Stimulated activated CD4-positive, alpha-beta T cell treated with anti-CD3 and anti-CD28 coated beads, Interleukin-12 subunit alpha, Interleukin-12 subunit beta, amount 100 ng/mL, for 4 hours (primary cell): Measurements from ENCODE around the gene FOXO6.

Experiments used
- DNase-seq: peaks from one replicate; pipeline ENCODE4 v3.0.0-alpha.2; 2020

Gene FOXO6

GRCh38 chr1:41386196-41386663 is 25.0 kb downstream of the FOXO6 start:
- DNase-seq, result no peak

- DNase-seq, result no peak
These were observed 26.4 kb downstream of the FOXO6 start for GRCh38 chr1:41387667-41388091.

- no peak for DNase-seq
These were observed 27.3 kb downstream of the FOXO6 start for GRCh38 chr1:41388510-41388909.

GRCh38 chr1:41389009-41389408 is 27.8 kb downstream of the FOXO6 start:
- DNase-seq, result no peak

- no peak for DNase-seq
These were observed 28.9 kb downstream of the FOXO6 start for GRCh38 chr1:41390166-41390565.

GRCh38 chr1:41390573-41390972 is 29.3 kb downstream of the FOXO6 start:
- no peak for DNase-seq

- DNase-seq, result no peak
These were observed 30.7 kb downstream of the FOXO6 start for GRCh38 chr1:41391834-41392527.

- no peak for DNase-seq
These were observed 31.3 kb downstream of the FOXO6 start for GRCh38 chr1:41392528-41392924.

GRCh38 chr1:41393716-41394368 is 32.6 kb downstream of the FOXO6 start:
- DNase-seq, result no peak

GRCh38 chr1:41394369-41394744 is 33.1 kb downstream of the FOXO6 start:
- no peak for DNase-seq

- DNase-seq, result no peak
These were observed 34.0 kb downstream of the FOXO6 start for GRCh38 chr1:41394959-41395956.

- no peak for DNase-seq
These were observed 34.9 kb downstream of the FOXO6 start for GRCh38 chr1:41396084-41396483.

GRCh38 chr1:41397020-41397419 is 35.8 kb downstream of the FOXO6 start:
- DNase-seq, result no peak

- no peak for DNase-seq
These were observed 36.6 kb downstream of the FOXO6 start for GRCh38 chr1:41397753-41398330.

GRCh38 chr1:41399145-41399795 is 38.0 kb downstream of the FOXO6 start:
- no peak for DNase-seq

GRCh38 chr1:41400225-41400624 is 39.0 kb downstream of the FOXO6 start:
- no peak for DNase-seq

- no peak for DNase-seq
These were observed 40.7 kb downstream of the FOXO6 start for GRCh38 chr1:41401899-41402298.

- no peak for DNase-seq
These were observed 43.1 kb downstream of the FOXO6 start for GRCh38 chr1:41404308-41404761.

GRCh38 chr1:41407664-41408252 is 46.5 kb downstream of the FOXO6 start:
- no peak for DNase-seq

- DNase-seq, result no peak
These were observed 47.5 kb downstream of the FOXO6 start for GRCh38 chr1:41408691-41409090.

GRCh38 chr1:41409825-41410224 is 48.6 kb downstream of the FOXO6 start:
- no peak for DNase-seq

- no peak for DNase-seq
These were observed 49.2 kb downstream of the FOXO6 start for GRCh38 chr1:41410462-41410861.
